Eye (tissue), 1 donor: ENCODE data around the gene FARP1.
"Not testable (repeated sequence)": the region's sequence is repeated elsewhere in the genome, so short reads cannot be mapped to it uniquely, and the experiment has no call there.

Experiments
- DNase-seq: peaks from one replicate; pipeline ENCODE4 v3.0.0-alpha.2; 2015

Gene FARP1

DNA sequence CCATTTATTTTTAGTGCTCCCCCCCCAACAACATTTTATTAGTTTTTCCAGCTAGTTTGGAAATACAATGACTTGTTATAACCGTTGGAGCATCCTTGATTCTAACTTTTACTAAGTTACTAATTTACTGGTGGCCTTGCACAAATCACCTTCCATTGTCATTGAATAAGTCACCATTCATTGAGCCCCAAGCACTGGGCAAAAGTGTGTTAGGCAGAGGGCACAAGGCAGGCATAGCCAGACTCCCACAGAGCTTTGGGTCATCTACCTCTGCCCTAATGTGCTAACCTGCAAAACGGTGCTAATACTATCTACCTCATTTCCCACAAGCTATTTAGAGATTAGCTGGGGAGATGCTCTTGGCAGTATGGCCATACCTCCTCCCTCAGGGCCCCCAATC lies 120.9 kb downstream of the FARP1 start:
- no peak for DNase-seq

DNA sequence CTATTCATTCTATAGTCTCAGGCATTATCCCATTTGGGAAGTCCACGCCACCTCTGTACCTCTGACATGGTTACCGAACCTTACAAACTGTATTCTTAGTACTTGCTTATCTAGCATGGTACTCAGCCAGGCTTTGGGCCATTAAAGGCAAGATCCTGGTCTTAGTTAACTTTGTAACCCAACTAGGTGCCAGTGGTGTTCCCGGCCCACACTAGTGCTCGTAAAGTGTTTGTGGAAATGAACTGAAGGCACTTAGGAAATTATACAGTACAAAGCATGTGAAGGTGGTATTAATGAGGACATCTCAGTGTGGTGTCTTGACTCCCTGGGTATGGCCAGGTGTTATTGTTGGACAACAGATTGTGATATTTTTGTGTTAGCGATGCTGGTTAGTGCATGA lies 122.0 kb downstream of the FARP1 start:
- no peak for DNase-seq

DNA sequence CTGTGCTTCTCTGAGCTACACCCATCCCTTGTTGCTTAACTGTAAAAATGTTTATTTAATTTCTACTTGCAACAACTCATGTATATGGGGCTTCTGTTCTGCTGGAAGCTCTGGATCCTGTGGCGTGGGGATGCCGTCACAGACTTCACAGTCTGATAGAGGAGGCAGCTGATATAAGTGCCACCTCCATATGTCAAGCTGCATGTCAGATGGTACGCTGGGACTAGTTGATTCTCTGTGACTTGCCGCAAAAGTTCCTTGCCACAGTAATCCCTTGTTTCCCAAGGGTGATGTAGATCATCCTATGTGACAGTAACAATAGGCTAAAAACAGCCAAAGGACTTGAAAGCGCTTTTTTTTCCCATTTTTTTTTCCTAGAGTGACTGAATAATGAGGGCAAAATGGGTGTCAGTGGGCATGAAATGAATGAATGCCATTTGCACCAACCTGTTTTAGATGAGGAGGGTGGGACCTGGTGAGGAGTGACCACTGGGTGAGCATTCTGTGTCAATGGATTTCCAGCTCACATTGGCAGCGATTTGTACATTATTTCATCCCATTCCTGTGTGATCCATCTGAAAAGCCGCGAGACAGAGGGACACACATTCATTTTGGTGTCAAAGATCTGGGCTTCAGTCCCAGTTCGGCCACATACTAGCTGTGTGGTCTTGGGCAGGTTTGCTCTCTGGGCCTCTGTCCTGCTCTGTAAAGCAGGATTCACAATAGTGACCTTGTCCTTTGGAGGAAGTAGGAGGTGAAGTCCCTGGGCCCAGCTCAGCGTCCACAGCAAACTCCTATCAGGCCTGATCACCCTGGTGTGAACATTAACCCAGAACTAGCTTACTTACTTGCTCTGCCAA lies 123.0 kb downstream of the FARP1 start:
- DNase-seq, result no peak

DNA sequence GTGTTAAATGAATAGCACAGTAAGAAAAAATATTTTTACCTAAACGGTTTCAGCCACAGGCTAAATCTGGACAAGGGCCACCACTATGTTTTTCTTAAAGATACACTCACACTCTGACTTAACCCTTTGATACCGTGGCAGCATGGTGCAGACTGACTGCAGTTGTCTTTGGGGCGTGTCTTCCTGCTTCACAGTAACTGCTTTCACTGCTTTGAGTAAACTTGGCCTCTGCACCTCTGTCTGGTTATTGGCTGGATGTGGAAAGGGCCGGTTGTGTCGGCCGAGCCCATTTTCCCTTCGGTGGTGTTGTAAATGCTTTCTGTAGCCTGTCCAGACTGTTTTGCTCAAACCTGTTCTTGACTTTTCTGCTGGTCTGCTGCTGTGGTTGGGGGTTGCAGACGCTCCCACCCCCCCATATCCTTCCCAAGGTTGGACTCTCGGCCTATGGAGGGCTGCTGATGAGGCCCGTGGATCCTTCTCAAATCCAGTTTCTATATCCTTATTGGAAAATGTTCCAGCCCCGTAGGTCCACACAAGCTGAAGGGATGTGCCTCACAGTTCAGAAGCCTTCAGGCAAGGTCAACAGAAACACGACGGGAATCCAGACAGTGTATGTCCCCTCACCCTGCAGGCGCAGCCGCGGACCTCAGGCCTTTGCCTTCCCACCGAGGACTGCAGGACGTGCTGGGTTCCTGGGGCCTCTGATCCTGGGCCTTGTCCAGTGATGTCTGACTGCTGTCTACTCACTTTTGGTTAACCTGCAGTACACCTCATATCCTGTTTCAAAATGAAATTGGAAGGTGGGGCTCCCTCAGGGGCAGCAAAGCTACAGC lies 124.4 kb downstream of the FARP1 start:
- no peak for DNase-seq

DNA sequence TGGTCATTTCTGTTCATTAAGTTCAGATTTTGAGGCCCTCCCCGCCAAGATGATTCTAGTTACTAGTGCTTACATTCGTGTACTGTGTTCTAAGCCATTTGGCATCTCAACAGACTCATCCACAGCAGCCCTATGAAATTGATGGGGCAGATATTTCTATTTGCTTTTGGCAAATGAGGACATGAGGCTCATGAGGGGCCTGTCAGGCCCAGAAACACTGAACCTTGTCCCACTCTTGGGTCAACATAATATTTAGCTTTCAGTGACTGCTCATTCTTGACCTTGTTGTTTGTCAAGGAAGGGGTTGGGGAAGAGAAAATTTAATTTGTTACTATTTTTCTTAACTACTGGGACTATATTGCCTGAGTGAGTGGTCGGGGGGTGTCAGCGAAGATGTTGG lies 126.5 kb downstream of the FARP1 start:
- no peak for DNase-seq

DNA sequence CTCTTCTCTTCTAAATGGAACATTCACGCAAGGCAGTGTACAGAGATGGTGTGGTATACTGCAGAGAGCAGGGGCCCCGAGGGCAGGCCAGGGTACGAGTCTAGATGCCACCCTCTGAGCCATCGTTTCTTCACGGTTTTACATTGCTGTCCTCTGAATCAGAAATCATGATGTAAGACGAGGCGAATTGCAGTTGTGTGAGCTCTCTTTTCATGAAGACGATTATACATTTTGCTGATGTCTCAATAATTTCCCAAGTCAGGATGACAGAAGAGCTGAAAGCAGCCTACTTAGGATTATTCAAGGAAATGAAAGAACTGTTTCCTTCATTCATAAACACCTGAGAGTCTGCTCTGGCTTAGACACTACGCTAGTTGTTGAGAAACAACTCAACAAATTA lies 127.9 kb downstream of the FARP1 start:
- DNase-seq, result no peak

DNA sequence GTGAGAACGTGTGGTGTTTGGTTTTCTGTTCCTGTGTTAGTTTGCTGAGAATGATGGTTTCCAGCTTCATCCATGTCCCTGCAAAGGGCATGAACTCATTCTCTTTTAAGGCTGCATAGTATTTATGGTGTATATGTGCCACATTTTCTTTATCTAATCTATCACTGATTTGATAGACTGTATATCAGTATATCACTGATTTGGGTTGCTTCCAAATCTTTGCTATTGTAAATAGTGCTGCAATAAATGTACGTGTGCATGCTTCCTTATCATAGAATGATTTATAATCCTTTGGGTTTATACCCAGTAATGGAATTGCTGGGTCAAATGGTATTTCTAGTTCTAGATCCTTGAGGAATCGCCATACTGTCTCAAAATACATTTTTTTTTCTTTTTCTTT lies 128.8 kb downstream of the FARP1 start:
- not testable (repeated sequence) for DNase-seq

DNA sequence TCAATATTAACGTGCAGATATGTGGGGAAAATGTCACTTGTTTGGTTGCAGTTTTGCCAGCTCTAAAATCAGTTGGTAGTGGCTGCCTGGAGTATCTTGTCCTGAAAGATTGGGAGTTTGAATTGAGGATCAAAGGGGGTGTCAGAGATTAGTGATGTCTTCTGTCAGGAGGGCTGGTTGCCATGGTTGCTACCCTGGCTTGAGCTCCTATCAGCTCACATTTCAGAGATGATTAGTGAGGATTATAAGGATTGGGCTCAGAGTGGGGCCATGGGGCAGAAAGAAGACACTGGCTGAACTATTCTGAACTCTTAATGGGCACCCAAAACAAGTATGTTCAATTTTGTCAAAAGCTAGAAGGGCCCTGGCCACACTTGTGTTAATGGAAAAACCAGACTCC lies 129.7 kb downstream of the FARP1 start:
- peak; percentile 74 for DNase-seq

DNA sequence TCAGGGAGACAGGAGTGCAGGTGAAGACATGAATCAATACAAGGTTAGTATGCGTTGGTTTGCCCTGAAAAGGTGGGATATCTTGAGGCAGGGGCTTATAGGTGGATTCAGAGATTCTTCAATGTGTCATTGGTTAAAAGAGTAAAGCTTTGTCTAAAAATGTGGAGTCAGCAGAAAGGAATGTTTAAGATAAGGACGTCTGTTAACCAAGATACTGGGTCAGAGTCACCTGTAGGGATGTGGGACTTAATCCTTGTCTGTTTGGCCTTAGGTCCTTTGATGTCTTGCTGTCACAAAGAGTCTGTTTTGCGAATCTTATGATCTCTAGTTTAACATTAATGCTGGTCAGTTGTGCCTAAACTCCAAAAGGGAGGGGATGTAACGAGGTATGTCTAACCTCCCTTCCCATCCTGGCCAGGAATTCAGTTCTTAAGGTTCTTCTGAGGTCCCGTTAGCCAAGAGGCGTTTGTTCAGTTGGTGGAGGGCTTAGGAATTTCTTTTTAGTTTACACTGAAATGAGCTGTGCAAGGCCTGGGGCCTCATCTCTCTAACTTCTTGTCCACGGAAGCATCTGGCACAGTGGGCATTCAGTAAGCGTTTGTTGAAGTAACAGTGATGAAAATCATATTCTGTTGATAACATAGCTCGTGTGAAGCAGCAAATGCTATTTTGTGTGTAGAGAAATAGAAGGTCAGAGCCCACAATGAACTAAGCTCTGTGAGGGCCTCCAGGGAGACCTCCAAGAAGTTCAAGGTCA lies 130.4 kb downstream of the FARP1 start:
- DNase-seq, result no peak

DNA sequence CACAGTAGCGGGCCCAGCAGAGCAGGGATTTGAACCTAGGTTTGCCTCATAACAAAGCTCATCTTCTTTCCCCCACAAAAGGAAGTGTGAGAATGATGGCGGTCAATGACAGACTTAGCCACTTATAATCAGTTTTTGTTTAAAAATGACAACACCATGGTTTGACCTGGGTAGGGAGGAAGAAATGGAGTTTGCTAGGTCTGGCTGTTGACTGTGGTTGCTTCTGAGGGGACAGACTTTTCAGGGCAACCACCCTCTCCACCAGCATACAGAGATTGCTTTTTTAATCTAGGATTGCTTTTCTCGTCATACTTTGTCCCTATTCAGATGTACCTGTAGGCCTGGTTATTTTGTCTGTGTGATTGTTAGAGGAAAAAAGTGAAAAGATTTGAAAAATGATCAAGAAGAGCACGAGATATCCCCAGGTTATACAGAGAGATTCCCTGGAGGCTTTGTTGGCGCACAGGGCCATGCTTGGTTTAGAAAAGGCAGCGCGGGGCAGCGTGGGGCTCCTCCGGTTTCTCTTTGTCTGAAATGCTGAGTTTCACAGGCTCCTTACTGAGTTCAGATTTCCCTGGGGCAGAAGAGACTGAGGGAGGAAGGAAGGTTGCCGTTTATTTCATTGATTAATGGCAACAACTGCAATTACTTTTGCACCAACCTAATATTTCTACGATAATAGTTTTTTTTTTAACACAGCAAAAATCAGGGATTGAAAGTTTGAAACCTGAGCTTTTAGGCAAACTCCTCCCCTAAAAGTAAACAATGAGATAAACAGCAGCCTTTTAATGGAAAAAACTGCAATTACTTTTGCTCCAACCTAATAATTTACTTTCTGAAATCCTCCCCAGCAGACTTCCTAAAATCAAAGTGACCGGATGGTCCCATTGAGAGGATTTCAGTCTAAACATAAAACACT lies 131.2 kb downstream of the FARP1 start:
- DNase-seq, result peak; percentile 80

DNA sequence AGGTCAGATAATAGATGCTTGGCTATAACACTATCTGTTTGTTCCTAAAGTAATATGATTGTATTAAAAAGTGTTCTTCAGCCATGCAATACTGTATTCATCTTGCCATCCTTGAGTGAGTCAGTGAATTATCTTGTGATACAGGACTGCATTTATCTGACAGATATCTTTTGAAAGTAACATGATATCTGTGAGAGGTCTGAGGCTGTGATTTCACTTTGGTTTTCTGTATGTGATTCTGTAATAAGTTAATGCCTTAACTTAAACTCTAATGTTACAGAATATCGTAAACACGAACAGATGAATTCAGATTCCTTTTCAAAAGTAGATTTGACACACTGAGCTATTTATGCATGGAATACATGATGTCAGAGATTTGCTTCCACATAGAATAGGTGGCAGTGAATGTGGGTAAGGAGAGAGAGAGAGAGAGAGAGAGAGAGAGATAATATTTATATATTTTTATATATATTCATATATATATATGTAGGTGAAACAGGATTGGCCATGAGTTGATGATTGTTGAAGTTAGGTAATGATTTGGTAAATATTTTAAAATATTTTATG lies 132.1 kb downstream of the FARP1 start:
- DNase-seq, result peak; percentile 63

DNA sequence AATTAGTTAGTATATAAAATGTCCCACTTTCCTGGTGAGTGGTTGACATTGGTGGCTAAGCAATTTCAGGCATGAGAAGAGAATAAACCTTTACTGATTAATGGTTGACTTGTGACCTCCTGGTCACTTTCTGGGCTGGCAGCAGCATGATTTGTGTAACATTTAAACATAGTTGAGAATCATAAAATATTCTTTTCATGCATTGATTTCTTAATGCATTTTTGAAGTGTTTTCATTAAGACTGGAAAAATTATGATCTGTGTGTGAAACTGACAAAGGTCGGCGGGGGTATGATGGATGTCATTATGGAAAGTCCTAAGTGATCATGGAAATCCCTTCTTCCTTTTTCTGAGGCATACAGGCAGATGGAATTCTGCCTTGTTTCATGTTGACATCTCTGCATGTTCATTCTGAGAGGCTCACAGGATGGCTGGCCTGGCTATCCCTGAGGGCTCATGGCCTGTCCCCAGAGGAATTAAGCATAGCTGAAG lies 132.8 kb downstream of the FARP1 start:
- peak; percentile 82 for DNase-seq

DNA sequence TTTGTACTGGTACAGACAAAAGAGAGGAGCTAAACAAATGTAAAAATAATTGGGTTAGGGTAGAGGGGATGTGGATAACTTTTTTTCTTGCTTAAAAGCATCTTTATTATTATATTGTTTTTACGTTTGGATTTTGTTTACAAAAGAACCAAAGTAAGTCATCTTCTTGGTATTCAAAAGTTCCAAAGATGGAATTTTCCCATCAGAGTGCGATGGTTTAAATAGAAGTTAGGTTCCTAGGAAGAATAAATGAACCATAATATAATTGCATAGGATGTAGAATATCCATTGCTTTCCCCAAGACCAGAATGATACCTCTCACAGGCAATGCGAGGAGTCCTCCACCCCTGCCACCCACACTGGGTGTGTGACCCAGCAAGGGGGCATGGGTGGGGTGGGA lies 133.6 kb downstream of the FARP1 start:
- no peak for DNase-seq

DNA sequence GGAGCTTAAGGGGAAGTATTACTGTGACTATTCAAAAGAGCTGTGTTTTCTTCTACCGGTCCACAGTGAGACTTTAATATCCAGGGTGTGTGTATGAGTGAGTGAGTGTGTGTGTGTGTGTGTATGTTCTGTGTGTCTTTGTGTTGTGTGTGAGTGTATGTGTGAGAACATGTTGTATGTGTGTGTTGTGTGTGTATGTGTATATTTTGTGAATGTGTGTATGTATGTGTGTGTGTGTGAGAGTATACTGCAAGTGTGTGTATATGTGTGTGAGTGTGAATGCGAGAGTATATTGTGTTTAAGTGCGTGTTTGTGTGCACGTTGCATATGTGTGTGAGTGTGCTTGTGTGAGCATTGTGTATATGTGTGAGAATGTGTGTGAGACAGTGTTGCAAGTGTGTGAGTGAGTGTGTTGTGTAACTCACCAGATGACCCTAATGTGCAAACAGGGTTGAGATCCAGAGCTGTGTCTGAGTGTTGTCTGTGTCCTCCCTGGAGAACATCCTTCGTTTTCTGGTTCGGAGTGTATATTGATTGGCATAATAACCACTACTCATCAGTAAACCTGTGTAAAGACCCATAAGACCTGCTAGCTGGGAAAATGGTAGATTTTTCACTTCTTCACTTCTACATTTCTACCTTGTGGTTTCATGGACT lies 135.3 kb downstream of the FARP1 start:
- DNase-seq, result peak; percentile 60

DNA sequence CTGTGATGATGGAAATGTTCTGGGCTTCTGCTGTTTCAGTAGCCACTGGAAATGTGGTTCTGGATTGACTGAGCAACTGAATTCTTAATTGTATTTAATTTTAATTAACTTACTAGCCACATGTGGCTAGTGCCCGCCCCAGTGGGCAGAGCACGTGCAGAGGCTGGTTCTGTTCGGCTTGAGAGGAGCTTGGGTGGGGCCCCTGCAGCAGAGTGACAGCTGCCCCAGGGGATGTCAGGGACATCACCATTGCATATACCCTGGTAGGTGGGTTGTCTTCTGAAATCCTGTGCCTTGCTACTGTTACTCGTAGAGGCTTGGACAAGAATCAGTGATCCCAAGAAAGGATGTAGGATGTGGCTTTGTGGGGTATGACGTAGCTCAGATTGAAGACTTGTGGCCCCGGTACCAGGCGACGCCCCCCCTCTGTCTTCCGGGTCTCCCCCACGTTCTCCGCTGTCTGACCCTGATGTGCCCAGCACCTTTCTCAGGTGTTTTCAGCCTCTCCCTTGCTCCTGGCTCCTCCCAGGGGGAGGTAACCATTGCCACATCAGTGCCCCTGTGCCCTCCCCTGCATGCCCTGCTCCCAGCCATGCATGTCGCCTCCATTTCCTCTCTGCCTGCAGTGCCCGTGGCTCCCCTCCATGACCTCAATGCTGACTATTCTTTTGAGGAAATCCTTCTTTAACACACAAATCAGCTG lies 136.7 kb downstream of the FARP1 start:
- no peak for DNase-seq

DNA sequence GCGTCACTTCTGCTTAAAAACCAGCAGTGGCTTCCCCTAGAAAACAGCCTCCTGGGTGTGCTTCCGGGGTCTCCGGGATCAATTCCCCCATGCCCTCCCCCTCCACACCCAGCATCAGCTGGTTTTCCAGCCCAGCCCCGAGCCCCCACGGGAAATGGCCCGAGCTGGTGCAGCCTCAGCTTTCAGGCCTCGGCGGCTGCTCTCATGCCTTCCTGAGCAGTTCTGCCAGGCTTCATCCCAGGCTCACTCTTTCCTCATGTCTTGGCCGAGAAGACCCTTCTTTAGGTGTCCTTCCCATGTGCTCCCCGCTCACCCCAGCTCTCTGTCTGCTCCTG lies 137.2 kb downstream of the FARP1 start:
- DNase-seq, result peak; percentile 73

DNA sequence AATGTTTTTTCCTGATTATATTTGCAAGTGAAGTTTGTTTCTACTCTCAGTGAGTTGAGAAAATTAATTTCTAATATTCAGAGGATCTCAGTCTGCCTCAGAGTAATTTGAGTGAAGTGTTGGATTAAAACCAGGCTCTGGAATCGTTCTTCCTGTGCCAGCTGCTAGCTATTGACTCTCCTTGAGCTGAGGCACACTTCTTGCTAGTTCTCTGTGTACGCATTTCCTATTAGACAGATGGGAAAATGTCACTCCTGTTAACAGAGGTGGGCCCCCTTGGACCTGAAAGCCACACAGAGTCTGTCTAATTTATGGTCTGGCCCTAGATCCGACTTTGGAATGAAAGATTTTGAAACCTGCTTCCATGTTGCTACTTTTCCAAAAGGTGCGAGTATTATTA lies 141.8 kb downstream of the FARP1 start:
- DNase-seq, result peak; percentile 59

DNA sequence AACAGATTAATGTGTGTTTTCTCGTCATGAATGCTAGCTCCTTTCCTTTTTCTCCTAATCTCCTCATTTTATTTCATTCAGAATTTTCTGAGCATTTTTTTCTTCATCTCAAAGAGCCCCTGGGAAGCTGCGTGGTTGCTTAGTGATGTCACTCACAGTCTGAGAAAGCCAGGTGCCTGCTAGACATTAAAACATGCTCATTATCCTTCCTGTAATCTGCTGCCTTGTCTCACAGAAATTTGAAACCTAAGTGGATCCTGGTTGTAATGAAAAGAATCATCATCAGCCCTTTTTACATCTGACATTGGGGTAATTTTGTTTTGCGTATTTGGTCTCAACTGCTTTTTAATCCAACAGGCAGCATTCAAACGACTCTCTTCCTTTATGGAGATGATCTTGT lies 142.4 kb downstream of the FARP1 start:
- DNase-seq, result peak; percentile 70

DNA sequence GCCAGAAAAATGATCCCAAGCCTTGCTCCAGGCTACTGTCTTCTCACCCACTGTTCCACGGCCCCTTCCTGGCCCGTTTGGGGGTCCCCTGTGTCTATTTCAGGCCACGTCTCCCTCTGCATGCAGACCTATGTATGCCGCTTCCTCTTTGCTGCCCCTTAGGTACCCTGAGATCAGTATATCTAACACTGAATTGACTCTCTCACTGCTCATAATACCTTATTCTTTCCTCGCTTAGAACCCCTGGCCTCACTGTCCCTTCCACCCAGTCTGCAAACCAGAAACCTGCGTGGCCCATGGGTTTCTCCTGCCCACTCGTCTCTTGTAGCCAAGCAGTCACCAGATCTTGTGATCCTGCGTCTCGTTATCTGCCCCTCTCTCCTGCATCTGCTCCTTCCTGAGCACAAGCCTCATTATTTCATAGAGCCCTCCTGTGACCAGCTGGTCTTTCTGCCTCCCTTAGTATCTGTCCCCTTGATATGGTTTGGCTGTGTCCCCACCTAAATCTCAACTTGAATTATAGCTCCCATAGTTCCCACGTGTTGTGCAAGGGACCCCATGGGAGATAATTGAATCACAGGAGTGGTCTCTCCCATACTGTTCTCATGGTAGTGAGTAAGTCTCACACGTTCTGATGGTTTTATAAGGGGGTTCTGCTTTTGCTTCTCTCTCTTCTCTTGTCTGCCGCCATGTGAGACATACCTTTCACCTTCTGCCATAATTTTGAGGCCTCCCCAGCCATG lies 143.1 kb downstream of the FARP1 start:
- DNase-seq, result peak; percentile 58

DNA sequence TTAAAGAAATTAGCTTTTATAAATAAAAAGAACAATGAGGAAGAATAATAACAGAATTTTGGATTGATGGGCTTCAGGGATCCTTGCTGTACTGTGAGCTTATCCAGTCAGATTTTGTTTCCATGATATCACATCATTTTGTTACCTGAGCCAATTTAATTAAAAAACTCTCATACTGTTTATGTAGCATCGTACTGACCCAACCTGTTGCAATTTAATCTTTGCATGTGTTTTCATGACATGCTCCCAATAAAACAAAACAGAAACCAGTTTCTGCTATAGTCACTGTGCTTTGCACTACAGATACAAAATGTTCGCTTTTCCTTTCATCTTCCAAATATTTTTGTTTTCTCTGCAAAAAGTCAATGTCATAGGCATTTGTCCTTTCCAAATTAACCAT lies 143.9 kb downstream of the FARP1 start:
- no peak for DNase-seq
